A549 (cell line): ENCODE results near the gene IL17RE.

Experiments
- BHLHE40 ChIP-seq: IDR thresholded peaks from 2 replicates; pipeline ENCODE4 v1.6.1; 2012; ENCODE audit warnings: low read depth, low read length, inconsistent platforms
- CBX8 ChIP-seq: fragments of 200-600 bp; sonication (generic); IDR thresholded peaks from 2 replicates; pipeline ENCODE4 v1.6.1; 2016
- CHD2 ChIP-seq: fragments of 150-350 bp; IDR thresholded peaks from 2 replicates; pipeline ENCODE4 v1.6.1; 2014; ENCODE audit warnings: low read length; ENCODE audit not compliant: partially characterized antibody
- CHD4 ChIP-seq: fragments of 200-600 bp; sonication (generic); IDR thresholded peaks from 2 replicates; pipeline ENCODE4 v1.6.1; 2016; ENCODE audit warnings: antibody characterized with exemption, mild to moderate bottlenecking, borderline replicate concordance
- EP300 ChIP-seq, 2 experiments: fragments of >200 bp; sonication (Bioruptor Twin); formaldehyde crosslinking; IDR thresholded peaks; 2 replicates in 1 of 2; 3 replicates in 1 of 2; pipeline ENCODE4 v1.6.1; 2016 to 2017
- HDAC2 ChIP-seq: fragments of 200-600 bp; sonication (generic); IDR thresholded peaks from 2 replicates; pipeline ENCODE4 v1.6.1; 2016
- HOXB13 ChIP-seq: fragments of 250-450 bp; sonication (Bioruptor Pico); IDR thresholded peaks from 2 replicates; pipeline ENCODE4 v1.5.0; 2020; ENCODE audit warnings: low read depth, mild to moderate bottlenecking, moderate library complexity
- MYC ChIP-seq: IDR thresholded peaks from 2 replicates; pipeline ENCODE4 v1.6.1; 2012; ENCODE audit warnings: mild to moderate bottlenecking, inconsistent platforms, low read length, improper control_type of control experiment, borderline replicate concordance
- POLR2AphosphoS2 ChIP-seq: conservative IDR thresholded peaks from 2 replicates; pipeline ENCODE4 v1.6.1; 2012; ENCODE audit warnings: low read length, improper control_type of control experiment, inconsistent platforms
- RCOR1 ChIP-seq: fragments of 150-350 bp; IDR thresholded peaks from 2 replicates; pipeline ENCODE4 v1.6.1; 2014; ENCODE audit warnings: antibody characterized with exemption, low read length, low read depth
- TF ChIP-seq, protein P1 (sequence below): fragments of >200 bp; sonication (Bioruptor Twin); formaldehyde crosslinking; IDR thresholded peaks from 3 replicates; pipeline ENCODE4 v1.5.1; 2016
- TF ChIP-seq, protein P2 (sequence below): fragments of >200 bp; sonication (Bioruptor Twin); formaldehyde crosslinking; IDR thresholded peaks from 3 replicates; pipeline ENCODE4 v1.6.1; 2016

DNA sequence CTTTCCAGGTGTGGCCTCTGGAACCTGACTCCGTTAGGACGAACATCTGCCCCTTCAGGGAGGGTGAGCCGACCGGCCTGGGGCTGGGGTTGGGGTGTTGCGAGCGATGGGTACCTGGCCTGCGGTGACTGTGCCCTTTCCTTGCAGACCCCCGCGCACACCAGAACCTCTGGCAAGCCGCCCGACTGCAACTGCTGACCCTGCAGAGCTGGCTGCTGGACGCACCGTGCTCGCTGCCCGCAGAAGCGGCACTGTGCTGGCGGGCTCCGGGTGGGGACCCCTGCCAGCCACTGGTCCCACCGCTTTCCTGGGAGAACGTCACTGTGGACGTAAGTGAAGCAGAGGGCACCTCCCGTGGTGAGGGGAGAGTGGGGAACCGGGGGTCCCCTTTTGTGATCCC, 25.5 kb downstream of the IL17RE start:
- TF ChIP-seq, protein P1, sequence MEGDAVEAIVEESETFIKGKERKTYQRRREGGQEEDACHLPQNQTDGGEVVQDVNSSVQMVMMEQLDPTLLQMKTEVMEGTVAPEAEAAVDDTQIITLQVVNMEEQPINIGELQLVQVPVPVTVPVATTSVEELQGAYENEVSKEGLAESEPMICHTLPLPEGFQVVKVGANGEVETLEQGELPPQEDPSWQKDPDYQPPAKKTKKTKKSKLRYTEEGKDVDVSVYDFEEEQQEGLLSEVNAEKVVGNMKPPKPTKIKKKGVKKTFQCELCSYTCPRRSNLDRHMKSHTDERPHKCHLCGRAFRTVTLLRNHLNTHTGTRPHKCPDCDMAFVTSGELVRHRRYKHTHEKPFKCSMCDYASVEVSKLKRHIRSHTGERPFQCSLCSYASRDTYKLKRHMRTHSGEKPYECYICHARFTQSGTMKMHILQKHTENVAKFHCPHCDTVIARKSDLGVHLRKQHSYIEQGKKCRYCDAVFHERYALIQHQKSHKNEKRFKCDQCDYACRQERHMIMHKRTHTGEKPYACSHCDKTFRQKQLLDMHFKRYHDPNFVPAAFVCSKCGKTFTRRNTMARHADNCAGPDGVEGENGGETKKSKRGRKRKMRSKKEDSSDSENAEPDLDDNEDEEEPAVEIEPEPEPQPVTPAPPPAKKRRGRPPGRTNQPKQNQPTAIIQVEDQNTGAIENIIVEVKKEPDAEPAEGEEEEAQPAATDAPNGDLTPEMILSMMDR: no peak
- TF ChIP-seq POLR2AphosphoS2 (no peak), EP300 (IDR thresholded peaks at IDR 0.05) (no peak), CBX8 (no peak), CHD2 (no peak), CHD4 (no peak), HDAC2 (no peak), HOXB13 (CRISPR knock-in tag) (no peak), BHLHE40 (no peak), MYC (no peak), RCOR1 (no peak)
- TF ChIP-seq, protein P2, sequence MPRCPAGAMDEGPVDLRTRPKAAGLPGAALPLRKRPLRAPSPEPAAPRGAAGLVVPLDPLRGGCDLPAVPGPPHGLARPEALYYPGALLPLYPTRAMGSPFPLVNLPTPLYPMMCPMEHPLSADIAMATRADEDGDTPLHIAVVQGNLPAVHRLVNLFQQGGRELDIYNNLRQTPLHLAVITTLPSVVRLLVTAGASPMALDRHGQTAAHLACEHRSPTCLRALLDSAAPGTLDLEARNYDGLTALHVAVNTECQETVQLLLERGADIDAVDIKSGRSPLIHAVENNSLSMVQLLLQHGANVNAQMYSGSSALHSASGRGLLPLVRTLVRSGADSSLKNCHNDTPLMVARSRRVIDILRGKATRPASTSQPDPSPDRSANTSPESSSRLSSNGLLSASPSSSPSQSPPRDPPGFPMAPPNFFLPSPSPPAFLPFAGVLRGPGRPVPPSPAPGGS: no peak
